Activated T-helper 2 cell treated with anti-CD3 and anti-CD28 coated beads, Interferon-gamma antibody, Interleukin-2, Interleukin-4, amounts not matched to agents 10 μg/mL and 5 μg/mL and 100 μg/mL, durations not matched to agents 14 hours and 24 hours and 36 hours (primary cell): ENCODE data around the gene RHOV. TPM values are rescaled to one million over a fixed set of nuclear protein-coding genes. Genes with fewer than 3 reads are reported as not detected.

Experiments used
- DNase-seq: peaks from one replicate; pipeline ENCODE4 v3.0.0; 2021; ENCODE audit warnings: low spot score
- H3K27ac Mint-ChIP-seq: one replicate; pipeline ENCODE4 v1.8.0; 2021; ENCODE audit warnings: mixed read lengths
- H3K27me3 Mint-ChIP-seq: one replicate; pipeline ENCODE4 v1.8.0; 2021; ENCODE audit warnings: low read depth, mixed read lengths
- H3K36me3 Mint-ChIP-seq: one replicate; pipeline ENCODE4 v1.8.0; 2021; ENCODE audit warnings: low read depth, mixed read lengths
- H3K4me1 Mint-ChIP-seq: one replicate; pipeline ENCODE4 v1.8.0; 2021; ENCODE audit warnings: low read depth, mixed read lengths
- H3K4me3 Mint-ChIP-seq: one replicate; pipeline ENCODE4 v1.8.0; 2021; ENCODE audit warnings: low read depth, mild to moderate bottlenecking, moderate library complexity, mixed read lengths
- H3K9me3 Mint-ChIP-seq: one replicate; pipeline ENCODE4 v1.8.0; 2021; ENCODE audit warnings: mixed read lengths
- intact Hi-C: fragments of 100-400 bp; cut with micrococcal nuclease; formaldehyde crosslinking; loops from one replicate; pipeline ENCODE4 v1.15.1; 2023
- total RNA-seq: library from RNA; stranded (reverse); gene quantifications from 2 replicates; pipeline ENCODE4 v1.2.3, GENCODE V29; 2022

RHOV gene
- total RNA-seq, result 0.80 and 0.82 TPM in 2 replicates

GRCh38 chr15:40873694-40874561 lies at the start of gene RHOV:
RHOV (minus strand) TSS chr15:40874234; CDS start chr15:40874139, 95 bp downstream.
- Mint-ChIP-seq H3K36me3 (no peaks in the 10 kb centered on the region), H3K27ac (no peak within 1 kb of the TSS), H3K9me3 (no peaks in the 10 kb centered on the region), H3K4me3 (peak within 1 kb of the TSS; percentile 84), H3K4me1 (peaks cover 22% of the 10 kb centered on the region), H3K27me3 (peaks cover 11% of the 10 kb centered on the region)
- DNase-seq, result peak; percentile 54
- intact Hi-C loops, result loop anchor here (2.0 kb wide), 1 partner anchor 15 kb away; no protein-coding TSS in a partner anchor

- H3K4me3 Mint-ChIP-seq, result no peak overlapping the region
- no peak overlapping the region for H3K27ac Mint-ChIP-seq
- peaks cover 11% of the 10 kb centered on the region for H3K4me1 Mint-ChIP-seq
- H3K9me3 Mint-ChIP-seq, result no peaks in the 10 kb centered on the region
- intact Hi-C loops, result no loop called here
- no peaks in the 10 kb centered on the region for H3K36me3 Mint-ChIP-seq
- peaks cover 37% of the 10 kb centered on the region for H3K27me3 Mint-ChIP-seq
- DNase-seq, result no peak
These were observed 49.5 kb upstream of the RHOV start for GRCh38 chr15:40923551-40923950.

GRCh38 chr15:40922608-40923005 lies 48.6 kb upstream of the RHOV start:
- Mint-ChIP-seq H3K27ac (no peak overlapping the region), H3K36me3 (no peaks in the 10 kb centered on the region), H3K27me3 (peaks cover 34% of the 10 kb centered on the region), H3K4me1 (peaks cover 10% of the 10 kb centered on the region), H3K4me3 (no peak overlapping the region), H3K9me3 (no peaks in the 10 kb centered on the region)
- DNase-seq, result no peak
- intact Hi-C loops, result no loop called here

- Mint-ChIP-seq H3K9me3 (no peaks in the 10 kb centered on the region), H3K4me3 (no peak overlapping the region), H3K4me1 (peaks cover 8% of the 10 kb centered on the region), H3K27me3 (peaks cover 31% of the 10 kb centered on the region), H3K27ac (no peak overlapping the region), H3K36me3 (no peaks in the 10 kb centered on the region)
- intact Hi-C loops, result no loop called here
- DNase-seq, result no peak
These were observed 48.0 kb upstream of the RHOV start for GRCh38 chr15:40921949-40922607.

- H3K9me3 Mint-ChIP-seq, result no peaks in the 10 kb centered on the region
- no peak for DNase-seq
These were observed 44.9 kb upstream of the RHOV start for GRCh38 chr15:40918799-40919392.

GRCh38 chr15:40918146-40918798 lies 44.2 kb upstream of the RHOV start:
- peaks cover 5% of the 10 kb centered on the region for H3K27me3 Mint-ChIP-seq
- intact Hi-C loops, result no loop called here
- H3K4me1 Mint-ChIP-seq, result no peaks in the 10 kb centered on the region
- H3K4me3 Mint-ChIP-seq, result no peak overlapping the region
- H3K36me3 Mint-ChIP-seq, result no peaks in the 10 kb centered on the region
- H3K27ac Mint-ChIP-seq, result no peak overlapping the region
- H3K9me3 Mint-ChIP-seq, result no peaks in the 10 kb centered on the region
- no peak for DNase-seq

More at GRCh38 chr15:40918799-40919392, 44.9 kb upstream of the RHOV start:
- Mint-ChIP-seq H3K4me3 (no peak overlapping the region), H3K36me3 (no peaks in the 10 kb centered on the region), H3K27ac (no peak overlapping the region), H3K27me3 (peaks cover 8% of the 10 kb centered on the region), H3K4me1 (no peaks in the 10 kb centered on the region)
- intact Hi-C loops, result no loop called here

- peaks cover under 1% of the 10 kb centered on the region for H3K27me3 Mint-ChIP-seq
- H3K36me3 Mint-ChIP-seq, result no peaks in the 10 kb centered on the region
- no peak for DNase-seq
- no peaks in the 10 kb centered on the region for H3K9me3 Mint-ChIP-seq
- no peak overlapping the region for H3K4me3 Mint-ChIP-seq
- intact Hi-C loops, result no loop called here
- no peak overlapping the region for H3K27ac Mint-ChIP-seq
- no peaks in the 10 kb centered on the region for H3K4me1 Mint-ChIP-seq
These were observed 43.6 kb upstream of the RHOV start for GRCh38 chr15:40917585-40917984.

- no peak overlapping the region for H3K27ac Mint-ChIP-seq
- intact Hi-C loops, result no loop called here
- H3K9me3 Mint-ChIP-seq, result no peaks in the 10 kb centered on the region
- no peak for DNase-seq
- H3K4me3 Mint-ChIP-seq, result no peak overlapping the region
- no peaks in the 10 kb centered on the region for H3K4me1 Mint-ChIP-seq
- no peaks in the 10 kb centered on the region for H3K36me3 Mint-ChIP-seq
- no peaks in the 10 kb centered on the region for H3K27me3 Mint-ChIP-seq
These were observed 41.6 kb upstream of the RHOV start for GRCh38 chr15:40915679-40916078.

- no peak overlapping the region for H3K4me3 Mint-ChIP-seq
- H3K27me3 Mint-ChIP-seq, result no peaks in the 10 kb centered on the region
- no peaks in the 10 kb centered on the region for H3K36me3 Mint-ChIP-seq
- no peaks in the 10 kb centered on the region for H3K4me1 Mint-ChIP-seq
- H3K9me3 Mint-ChIP-seq, result no peaks in the 10 kb centered on the region
- no peak for DNase-seq
- intact Hi-C loops, result no loop called here
- H3K27ac Mint-ChIP-seq, result no peak overlapping the region
These were observed 41.2 kb upstream of the RHOV start for GRCh38 chr15:40915116-40915661.

- Mint-ChIP-seq H3K27me3 (no peaks in the 10 kb centered on the region), H3K4me3 (no peak overlapping the region), H3K9me3 (no peaks in the 10 kb centered on the region), H3K36me3 (no peaks in the 10 kb centered on the region), H3K4me1 (no peaks in the 10 kb centered on the region), H3K27ac (no peak overlapping the region)
- intact Hi-C loops, result no loop called here
- no peak for DNase-seq
These were observed 40.5 kb upstream of the RHOV start for GRCh38 chr15:40914486-40914885.

- no peaks in the 10 kb centered on the region for H3K36me3 Mint-ChIP-seq
- H3K4me1 Mint-ChIP-seq, result no peaks in the 10 kb centered on the region
- H3K4me3 Mint-ChIP-seq, result no peak overlapping the region
- no peaks in the 10 kb centered on the region for H3K9me3 Mint-ChIP-seq
- no peak overlapping the region for H3K27ac Mint-ChIP-seq
- no peaks in the 10 kb centered on the region for H3K27me3 Mint-ChIP-seq
- no peak for DNase-seq
- intact Hi-C loops, result no loop called here
These were observed 40.0 kb upstream of the RHOV start for GRCh38 chr15:40914013-40914412.

GRCh38 chr15:40912478-40912877 lies 38.4 kb upstream of the RHOV start:
- H3K4me3 Mint-ChIP-seq, result no peak overlapping the region
- no peaks in the 10 kb centered on the region for H3K9me3 Mint-ChIP-seq
- intact Hi-C loops, result no loop called here
- no peak overlapping the region for H3K27ac Mint-ChIP-seq
- no peaks in the 10 kb centered on the region for H3K27me3 Mint-ChIP-seq
- peaks cover 2% of the 10 kb centered on the region for H3K4me1 Mint-ChIP-seq
- H3K36me3 Mint-ChIP-seq, result no peaks in the 10 kb centered on the region
- DNase-seq, result no peak
